Panc1 (cell line): ENCODE measurements around the gene BCO2. TPM values are rescaled to one million over a fixed set of nuclear protein-coding genes. Genes with fewer than 3 reads are reported as not detected.
A peak's percentile ranks its signal among the peaks of the same experiment; 100 is the strongest.

Source experiments
- ATAC-seq: fragments of 200-7000 bp; cut with Tn5 transposase; 2 replicates; pipeline ENCODE4 v1.9.1; 2020; ENCODE audit warnings: mild to moderate bottlenecking, moderate library complexity
- BruUV-seq: library from RNA; stranded (reverse); fragments of 400-500 nt; replicated peaks from 2 replicates; lab custom pipeline; 2021; lab: Mats Ljungman, UMichigan
- CTCF ChIA-PET: fragments of 300-600 bp; sonication (Branson Sonifier 250); formaldehyde crosslinking; loops from one replicate; lab custom pipeline; 2022; ENCODE audit warnings: antibody characterized with exemption; lab: Charles Lee
- POLR2A ChIA-PET: fragments of 300-600 bp; sonication (Branson Sonifier 250); formaldehyde crosslinking; loops from one replicate; lab custom pipeline; 2022; ENCODE audit warnings: antibody characterized with exemption; lab: Charles Lee
- DNase-seq: peaks from one replicate; pipeline ENCODE4 v3.0.0-alpha.2; 2010; ENCODE audit warnings: low read depth, low spot score
- H3K27ac ChIP-seq: 2 replicates; pipeline ENCODE4 v1.5.1; 2011; ENCODE audit warnings: mild to moderate bottlenecking, low read length, inconsistent platforms
- H3K27me3 ChIP-seq: fragments of 200-500 bp; sonication (Bioruptor generic); 2 replicates; pipeline ENCODE4 v1.6.0; 2014; ENCODE audit warnings: low read length, inconsistent platforms; ENCODE audit not compliant: control insufficient read depth, insufficient read depth
- H3K36me3 ChIP-seq: fragments of 200-500 bp; sonication (Bioruptor generic); 2 replicates; pipeline ENCODE4 v1.5.1; 2014; ENCODE audit warnings: inconsistent platforms, mild to moderate bottlenecking, low read length, moderate library complexity; ENCODE audit not compliant: control insufficient read depth, insufficient read depth
- H3K4me1 ChIP-seq: 2 replicates; pipeline ENCODE4 v1.5.1; 2011; ENCODE audit warnings: inconsistent platforms, mild to moderate bottlenecking, low read length, moderate library complexity; ENCODE audit not compliant: control insufficient read depth, insufficient read depth
- H3K4me3 ChIP-seq, 2 experiments: 2 replicates each; pipeline ENCODE4 v1.5.1; 2011 to 2012; ENCODE audit warnings: low read depth in 2 of 2, low read length in 2 of 2, mild to moderate bottlenecking in 2 of 2, inconsistent platforms in 1 of 2, moderate library complexity in 1 of 2
- H3K9me3 ChIP-seq: fragments of 200-500 bp; sonication (Bioruptor generic); 2 replicates; pipeline ENCODE4 v1.5.1; 2014; ENCODE audit warnings: low read depth, mild to moderate bottlenecking, inconsistent platforms, low read length, moderate library complexity; ENCODE audit not compliant: control insufficient read depth, insufficient read depth
- POLR2AphosphoS5 ChIP-seq: IDR thresholded peaks from 2 replicates; pipeline ENCODE4 v1.6.1; 2012; ENCODE audit warnings: mild to moderate bottlenecking, low read depth, low read length, moderate library complexity
- SIN3A ChIP-seq: IDR thresholded peaks from 2 replicates; pipeline ENCODE4 v1.6.1; 2012; ENCODE audit warnings: low read depth, mild to moderate bottlenecking, low read length, moderate library complexity, borderline replicate concordance; ENCODE audit not compliant: insufficient read depth
- TCF7L2 ChIP-seq: IDR thresholded peaks from 2 replicates; pipeline ENCODE4 v1.6.1; 2011; ENCODE audit warnings: mild to moderate bottlenecking, low read depth, low read length, inconsistent platforms
- in situ Hi-C: cut with HindIII; loops from 2 replicates; pipeline ENCODE4 v1.10.0; 2016; ENCODE audit warnings: low sequenced_read_pairs, low pct_unique_long_range_greater_than_20kb
- intact Hi-C: fragments of 100-400 bp; cut with micrococcal nuclease; formaldehyde crosslinking; loops from one replicate; pipeline ENCODE4 v1.10.0; 2022; ENCODE audit not compliant: unreplicated experiment
- total RNA-seq: library from RNA; stranded (reverse); gene quantifications from one replicate; pipeline ENCODE4 v1.2.1, GENCODE V29; 2021; ENCODE audit not compliant: unreplicated experiment
- TF ChIP-seq, protein P1 (sequence below), 2 experiments: IDR thresholded peaks; 2 replicates each; pipeline ENCODE4 v1.6.1; 2011 to 2012; ENCODE audit warnings: low read depth in 2 of 2, control low read depth in 1 of 2, low read length in 1 of 2, mild to moderate bottlenecking in 1 of 2, moderate library complexity in 1 of 2; ENCODE audit not compliant: insufficient read depth in 1 of 2
- TF ChIP-seq, protein P2 (sequence below): fragments of 450-650 bp; IDR thresholded peaks from 2 replicates; pipeline ENCODE4 v1.5.1; 2017; ENCODE audit warnings: mild to moderate bottlenecking

The BCO2 gene
- total RNA-seq, 1 experiment from 2014 or later, result 2.5 TPM

DNA sequence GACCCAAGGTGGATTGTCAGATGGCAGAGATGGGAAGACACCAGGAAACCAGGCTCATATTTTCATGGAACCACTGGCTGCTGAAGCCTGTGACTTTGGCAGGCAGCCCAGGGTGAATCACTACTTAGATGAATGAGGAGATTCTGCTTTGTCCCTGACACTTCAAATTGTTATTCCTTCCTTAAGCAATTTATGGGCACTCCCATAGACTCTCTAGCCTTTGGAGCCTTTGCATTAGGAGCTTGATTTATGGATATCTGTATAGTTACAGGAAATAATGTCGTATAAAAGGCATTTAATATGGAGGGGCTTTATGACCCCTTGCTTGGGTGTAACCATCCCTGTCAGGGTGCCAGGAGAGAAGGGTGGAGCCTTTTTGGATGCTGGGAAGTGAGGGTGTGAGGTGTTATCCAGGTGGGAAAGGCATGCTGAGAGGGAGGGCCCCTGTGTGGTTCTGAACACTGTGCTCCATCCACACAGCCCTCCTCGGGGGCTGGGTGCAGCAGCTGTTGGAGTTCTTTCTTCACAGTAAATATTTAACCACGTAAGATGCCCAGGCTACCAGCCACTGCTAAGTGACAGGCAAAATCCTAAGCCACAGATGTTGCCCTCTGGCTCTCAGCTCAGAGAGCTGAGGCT is 46.7 kb upstream of the BCO2 start:
- TF ChIP-seq, protein P1, sequence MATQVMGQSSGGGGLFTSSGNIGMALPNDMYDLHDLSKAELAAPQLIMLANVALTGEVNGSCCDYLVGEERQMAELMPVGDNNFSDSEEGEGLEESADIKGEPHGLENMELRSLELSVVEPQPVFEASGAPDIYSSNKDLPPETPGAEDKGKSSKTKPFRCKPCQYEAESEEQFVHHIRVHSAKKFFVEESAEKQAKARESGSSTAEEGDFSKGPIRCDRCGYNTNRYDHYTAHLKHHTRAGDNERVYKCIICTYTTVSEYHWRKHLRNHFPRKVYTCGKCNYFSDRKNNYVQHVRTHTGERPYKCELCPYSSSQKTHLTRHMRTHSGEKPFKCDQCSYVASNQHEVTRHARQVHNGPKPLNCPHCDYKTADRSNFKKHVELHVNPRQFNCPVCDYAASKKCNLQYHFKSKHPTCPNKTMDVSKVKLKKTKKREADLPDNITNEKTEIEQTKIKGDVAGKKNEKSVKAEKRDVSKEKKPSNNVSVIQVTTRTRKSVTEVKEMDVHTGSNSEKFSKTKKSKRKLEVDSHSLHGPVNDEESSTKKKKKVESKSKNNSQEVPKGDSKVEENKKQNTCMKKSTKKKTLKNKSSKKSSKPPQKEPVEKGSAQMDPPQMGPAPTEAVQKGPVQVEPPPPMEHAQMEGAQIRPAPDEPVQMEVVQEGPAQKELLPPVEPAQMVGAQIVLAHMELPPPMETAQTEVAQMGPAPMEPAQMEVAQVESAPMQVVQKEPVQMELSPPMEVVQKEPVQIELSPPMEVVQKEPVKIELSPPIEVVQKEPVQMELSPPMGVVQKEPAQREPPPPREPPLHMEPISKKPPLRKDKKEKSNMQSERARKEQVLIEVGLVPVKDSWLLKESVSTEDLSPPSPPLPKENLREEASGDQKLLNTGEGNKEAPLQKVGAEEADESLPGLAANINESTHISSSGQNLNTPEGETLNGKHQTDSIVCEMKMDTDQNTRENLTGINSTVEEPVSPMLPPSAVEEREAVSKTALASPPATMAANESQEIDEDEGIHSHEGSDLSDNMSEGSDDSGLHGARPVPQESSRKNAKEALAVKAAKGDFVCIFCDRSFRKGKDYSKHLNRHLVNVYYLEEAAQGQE (IDR thresholded peaks at IDR 0.05; ENCODE audit: insufficient read depth in 1 of 2, low read depth in 2 of 2, low read length in 1 of 2), result no peak
- TF ChIP-seq SIN3A (no peak), POLR2AphosphoS5 (no peak)
- Histone ChIP-seq H3K9me3 (no peaks in the 10 kb centered on the region), H3K4me3 (no peak overlapping the region), H3K4me1 (no peaks in the 10 kb centered on the region), H3K27ac (no peak overlapping the region), H3K36me3 (no peaks in the 10 kb centered on the region), H3K27me3 (no peaks in the 10 kb centered on the region)
- DNase-seq, result no peak
- peak; percentile 72 for ATAC-seq
- in situ Hi-C loops (no loop called here), intact Hi-C loops (no loop called here)
- BruUV-seq, result no TSS peak
- CTCF ChIA-PET, result no interaction called here
- POLR2A ChIA-PET, result interaction anchor here (0.6 kb wide), 1 partner anchor 250 kb away, joined by 3 read pairs; no protein-coding TSS in a partner anchor

DNA sequence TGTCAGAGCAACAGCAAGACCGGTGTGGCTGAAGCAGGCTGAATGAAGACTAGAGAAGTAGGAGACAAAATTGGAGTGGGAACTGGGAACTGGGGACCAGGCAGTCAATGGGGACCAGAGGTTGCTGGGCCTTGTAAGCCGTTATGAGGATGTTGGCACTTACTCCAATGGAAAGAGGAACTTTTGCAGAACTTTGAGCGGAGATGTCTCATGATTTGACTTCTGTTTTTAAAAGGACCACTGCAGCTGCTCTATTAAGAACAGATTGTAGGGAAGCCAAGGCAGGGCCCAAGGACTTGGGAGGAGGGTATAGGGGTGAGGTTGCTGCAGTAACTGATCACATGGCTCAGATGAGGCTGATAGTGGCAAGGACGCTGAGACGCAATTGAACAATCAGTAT is 45.7 kb upstream of the BCO2 start:
- Histone ChIP-seq H3K36me3 (no peaks in the 10 kb centered on the region), H3K27ac (no peak overlapping the region), H3K27me3 (no peaks in the 10 kb centered on the region), H3K4me3 (no peak overlapping the region), H3K9me3 (no peaks in the 10 kb centered on the region), H3K4me1 (no peaks in the 10 kb centered on the region)
- TF ChIP-seq, protein P1 (IDR thresholded peaks at IDR 0.05; ENCODE audit: insufficient read depth in 1 of 2, low read depth in 2 of 2, low read length in 1 of 2), result no peak
- ChIA-PET CTCF (no interaction called here), POLR2A (interaction anchor here (0.6 kb wide), 1 partner anchor 16 kb away, joined by 3 read pairs; no protein-coding TSS in a partner anchor)
- intact Hi-C loops (no loop called here), in situ Hi-C loops (no loop called here)
- ATAC-seq (no peak), DNase-seq (no peak)
- BruUV-seq, result no TSS peak

DNA sequence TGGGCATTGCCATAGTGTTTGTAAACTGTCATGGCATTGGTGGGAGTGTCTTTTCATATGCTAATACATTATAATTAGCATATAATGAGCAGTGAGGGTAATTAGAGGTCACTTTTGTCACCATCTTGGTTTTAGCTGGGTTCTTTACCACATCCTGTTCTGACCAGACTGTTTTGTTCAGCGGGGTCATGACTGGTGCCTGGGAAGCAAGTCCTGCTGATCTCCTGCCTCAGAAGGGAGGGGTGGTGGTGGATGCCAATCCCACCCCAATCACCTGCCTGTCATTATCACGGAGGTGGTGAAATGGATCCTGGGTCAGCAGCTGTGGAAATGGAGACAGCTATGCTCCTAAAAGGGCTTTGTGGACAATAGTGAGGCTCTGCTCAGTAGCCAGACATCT is 42.6 kb upstream of the BCO2 start:
- CTCF ChIA-PET, result no interaction called here
- no peaks in the 10 kb centered on the region for H3K27me3 ChIP-seq
- ATAC-seq (no peak), DNase-seq (no peak)
- BruUV-seq, result no TSS peak
- no peak overlapping the region for H3K4me3 ChIP-seq
- TF ChIP-seq POLR2AphosphoS5, result no peak
- TF ChIP-seq SIN3A, result no peak
- no peak for TF ChIP-seq TCF7L2
- TF ChIP-seq, protein P1 (IDR thresholded peaks at IDR 0.05; ENCODE audit: insufficient read depth in 1 of 2, low read depth in 2 of 2, low read length in 1 of 2), result no peak
- TF ChIP-seq, protein P2, sequence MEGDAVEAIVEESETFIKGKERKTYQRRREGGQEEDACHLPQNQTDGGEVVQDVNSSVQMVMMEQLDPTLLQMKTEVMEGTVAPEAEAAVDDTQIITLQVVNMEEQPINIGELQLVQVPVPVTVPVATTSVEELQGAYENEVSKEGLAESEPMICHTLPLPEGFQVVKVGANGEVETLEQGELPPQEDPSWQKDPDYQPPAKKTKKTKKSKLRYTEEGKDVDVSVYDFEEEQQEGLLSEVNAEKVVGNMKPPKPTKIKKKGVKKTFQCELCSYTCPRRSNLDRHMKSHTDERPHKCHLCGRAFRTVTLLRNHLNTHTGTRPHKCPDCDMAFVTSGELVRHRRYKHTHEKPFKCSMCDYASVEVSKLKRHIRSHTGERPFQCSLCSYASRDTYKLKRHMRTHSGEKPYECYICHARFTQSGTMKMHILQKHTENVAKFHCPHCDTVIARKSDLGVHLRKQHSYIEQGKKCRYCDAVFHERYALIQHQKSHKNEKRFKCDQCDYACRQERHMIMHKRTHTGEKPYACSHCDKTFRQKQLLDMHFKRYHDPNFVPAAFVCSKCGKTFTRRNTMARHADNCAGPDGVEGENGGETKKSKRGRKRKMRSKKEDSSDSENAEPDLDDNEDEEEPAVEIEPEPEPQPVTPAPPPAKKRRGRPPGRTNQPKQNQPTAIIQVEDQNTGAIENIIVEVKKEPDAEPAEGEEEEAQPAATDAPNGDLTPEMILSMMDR, result no peak
- POLR2A ChIA-PET, result no interaction called here
- no peaks in the 10 kb centered on the region for H3K9me3 ChIP-seq
- in situ Hi-C loops (no loop called here), intact Hi-C loops (no loop called here)
- H3K36me3 ChIP-seq, result no peaks in the 10 kb centered on the region
- no peak overlapping the region for H3K27ac ChIP-seq
- no peaks in the 10 kb centered on the region for H3K4me1 ChIP-seq
